K562 (cell line): ENCODE data around the gene MPL. TPM values are rescaled to one million over a fixed set of nuclear protein-coding genes. Genes with fewer than 3 reads are reported as not detected.

Source experiments
- ATF3 ChIP-seq, 2 experiments: fragments of 450-650 bp in 1 of 2; sonication (generic) in 1 of 2; formaldehyde crosslinking in 1 of 2; IDR thresholded peaks in 1 of 2; conservative IDR thresholded peaks in 1 of 2; 2 replicates each; pipeline versions ENCODE4 v1.6.1 to v1.8.1; 2016 to 2023; ENCODE audit warnings: mild to moderate bottlenecking in 2 of 2, moderate library complexity in 2 of 2, inconsistent platforms in 1 of 2, missing genetic modification reagents in 1 of 2
- ATF7 ChIP-seq: fragments of 450-650 bp; IDR thresholded peaks from 2 replicates; pipeline ENCODE4 v1.7.1; 2014; ENCODE audit warnings: mild to moderate bottlenecking, moderate library complexity
- C11orf30 ChIP-seq: fragments of 450-650 bp; IDR thresholded peaks from 2 replicates; pipeline ENCODE4 v1.6.1; 2016; ENCODE audit warnings: low read depth, mild to moderate bottlenecking
- CBX3 ChIP-seq, 2 experiments: IDR thresholded peaks; 1 replicate in 1 of 2; 2 replicates in 1 of 2; pipeline ENCODE4 v1.6.1; 2012; ENCODE audit warnings: inconsistent platforms in 2 of 2, low read length in 2 of 2, borderline replicate concordance in 1 of 2, control low read depth in 1 of 2
- CREM ChIP-seq: IDR thresholded peaks from 2 replicates; pipeline ENCODE4 v1.6.1; 2014; ENCODE audit warnings: antibody characterized with exemption, low read depth
- DEAF1 ChIP-seq: fragments of 450-650 bp; formaldehyde crosslinking; IDR thresholded peaks from 2 replicates; pipeline ENCODE4 v1.4.0; 2020; ENCODE audit warnings: mild to moderate bottlenecking, moderate library complexity
- EWSR1 ChIP-seq: fragments of 450-650 bp; IDR thresholded peaks from 2 replicates; pipeline ENCODE4 v1.6.1; 2018; ENCODE audit warnings: borderline replicate concordance, mild to moderate bottlenecking, low read depth, moderate library complexity; ENCODE audit not compliant: partially characterized antibody
- GATA2 ChIP-seq: sonication (generic); formaldehyde crosslinking; IDR thresholded peaks from 2 replicates; pipeline ENCODE4 v1.4.0; 2020; ENCODE audit warnings: mild to moderate bottlenecking, missing genetic modification reagents
- GTF2A2 ChIP-seq: IDR thresholded peaks from 2 replicates; pipeline ENCODE4 v1.6.1; 2016; ENCODE audit warnings: mild to moderate bottlenecking, missing genetic modification characterization, missing compliant biosample characterization
- HDAC2 ChIP-seq: fragments of 450-650 bp; IDR thresholded peaks from 2 replicates; pipeline ENCODE4 v1.6.1; 2016; ENCODE audit warnings: mild to moderate bottlenecking
- HMBOX1 ChIP-seq: sonication (generic); IDR thresholded peaks from 2 replicates; pipeline ENCODE4 v1.6.1; 2016
- ID3 ChIP-seq, 2 experiments: fragments of 250-450 bp in 1 of 2; fragments of 450-650 bp in 1 of 2; sonication (Bioruptor Pico) in 1 of 2; IDR thresholded peaks; 2 replicates each; pipeline versions ENCODE4 v1.6.1 to v1.8.0; 2016 to 2021; ENCODE audit warnings: mild to moderate bottlenecking in 2 of 2, moderate library complexity in 2 of 2, missing compliant biosample characterization in 1 of 2, missing genetic modification characterization in 1 of 2
- NEUROD1 ChIP-seq: fragments of 150-350 bp; IDR thresholded peaks from 2 replicates; pipeline ENCODE4 v1.6.1; 2014; ENCODE audit warnings: borderline replicate concordance, low read length, low read depth; ENCODE audit not compliant: partially characterized antibody
- NFATC3 ChIP-seq: fragments of 450-650 bp; IDR thresholded peaks from 2 replicates; pipeline ENCODE4 v1.6.1; 2017; ENCODE audit warnings: mild to moderate bottlenecking
- PHF21A ChIP-seq: fragments of 450-650 bp; IDR thresholded peaks from 2 replicates; pipeline ENCODE4 v1.6.1; 2017; ENCODE audit warnings: low read depth, borderline replicate concordance
- POLR2AphosphoS5 ChIP-seq: IDR thresholded peaks from 2 replicates; pipeline ENCODE4 v1.6.1; 2011; ENCODE audit warnings: mild to moderate bottlenecking, low read depth, low read length, moderate library complexity; ENCODE audit not compliant: control insufficient read depth, insufficient read depth
- RCOR1 ChIP-seq, 2 experiments: IDR thresholded peaks; 2 replicates each; pipeline ENCODE4 v1.6.1; 2012; ENCODE audit warnings: low read depth in 2 of 2, low read length in 2 of 2, borderline replicate concordance in 1 of 2, improper control_type of control experiment in 1 of 2
- SIRT6 ChIP-seq: IDR thresholded peaks from one replicate; pipeline ENCODE4 v1.6.1; 2012; ENCODE audit warnings: low read depth, mild to moderate bottlenecking, control low read depth, inconsistent platforms, low read length, moderate library complexity
- TBL1XR1 ChIP-seq, 2 experiments: IDR thresholded peaks; 2 replicates each; pipeline ENCODE4 v1.6.1; 2012; ENCODE audit warnings: improper control_type of control experiment in 2 of 2, low read length in 2 of 2, mild to moderate bottlenecking in 1 of 2
- TBP ChIP-seq: optimal IDR thresholded peaks from 2 replicates; pipeline ENCODE3; 2011; ENCODE audit warnings: low read depth, low read length, improper control_type of control experiment
- THRB ChIP-seq: fragments of 450-650 bp; formaldehyde crosslinking; conservative IDR thresholded peaks from 2 replicates; pipeline ENCODE4 v1.4.0; 2022; ENCODE audit warnings: mild to moderate bottlenecking, missing genetic modification characterization
- polyA plus RNA-seq, 8 experiments: library from polyadenylated mRNA; depleted of rRNA in 4 of 8; stranded (reverse) in 5 of 8; unstranded in 3 of 8; fragments of >200 nt; fragmentation: Nextera tagmentation in 2 of 8; fragmentation: Illumina TruSeq in 1 of 8; extraction: Ambion mirVana in 2 of 8; extraction: Trizol in 1 of 8; gene quantifications; 2 replicates each; pipeline versions ENCODE4 v1.2.1 to v1.2.3, GENCODE V29; 2011 to 2014; ENCODE audit warnings: inconsistent platforms in 1 of 8, missing spikeins in 1 of 8
- total RNA-seq, 7 experiments: library from RNA; depleted of rRNA in 6 of 7; stranded (reverse); fragments of >200 nt in 6 of 7; fragmentation: Illumina TruSeq in 2 of 7; extraction: Trizol in 2 of 7; gene quantifications; 2 replicates each; pipeline versions ENCODE4 v1.2.1 to v1.2.3, GENCODE V29; 2011 to 2021; ENCODE audit warnings: low replicate concordance in 1 of 7

Gene MPL
- total and polyA plus RNA-seq, 9 of the 15 experiments (the other 6 are each of a cell fraction or from before 2014, with no cell fraction given): not detected

GRCh38 chr1:43329995-43330751, 7.4 kb upstream of the MPL start (continued):
- TF ChIP-seq HMBOX1 (peak; percentile 30; the same call in 1 of the 2 replicates), C11orf30 (peak; percentile 74), TBP (peak; percentile 81), CBX3 (IDR thresholded peaks at IDR 0.05; ENCODE audit: borderline replicate concordance in 1 of 2, low read length in 2 of 2) (peak in 1 of 2 experiments; percentile 40; a peak in 1 of 3 replicates), NEUROD1 (no peak), SIRT6 (no peak), PHF21A (0 out of 2 replicates have a peak, but pooled peaks have one; percentile 4), EWSR1 (no peak), THRB (CRISPR knock-in tag) (no peak), TBL1XR1 (IDR thresholded peaks at IDR 0.05; ENCODE audit: low read length in 2 of 2) (peak in 1 of 2 experiments; percentile 36; a peak in 1 of 4 replicates), POLR2AphosphoS5 (peak; percentile 65; the same call in 1 of the 2 replicates), ATF7 (peak; percentile 78), DEAF1 (no peak), ATF3 (IDR thresholded peaks at IDR 0.05) (peak; percentile 89), ATF3 (CRISPR knock-in tag; conservative IDR thresholded peaks at IDR 0.05) (no peak), CREM (0 out of 2 replicates have a peak, but pooled peaks have one; percentile 28), ID3 (CRISPR knock-in tag; IDR thresholded peaks at IDR 0.05) (no peak), ID3 (tag; IDR thresholded peaks at IDR 0.05) (peak; percentile 14; the same call in 1 of the 2 replicates), HDAC2 (peak; percentile 87), RCOR1 (IDR thresholded peaks at IDR 0.05; ENCODE audit: borderline replicate concordance in 1 of 2, low read depth in 2 of 2, low read length in 2 of 2) (peak in 1 of 2 experiments; percentile 94; a peak in 3 of 4 replicates), GATA2 (CRISPR knock-in tag) (peak; percentile 65), GTF2A2 (tag) (no peak), NFATC3 (peak; percentile 87)
